Mucosa of gallbladder (tissue), 1 donor: ENCODE measurements around the gene ZNF747. TPM values are rescaled to one million over a fixed set of nuclear protein-coding genes. Genes with fewer than 3 reads are reported as not detected.
"Not testable (repeated sequence)": the region's sequence is repeated elsewhere in the genome, so short reads cannot be mapped to it uniquely, and the experiment has no call there.

Experiments
- DNase-seq: peaks from one replicate; pipeline ENCODE4 v3.0.0-alpha.2; 2020; ENCODE audit warnings: low spot score
- total RNA-seq: library from RNA; stranded (reverse); gene quantifications from one replicate; pipeline ENCODE4 v1.2.1, GENCODE V29; 2021
- donor health status: DM: no; HTN: no; CAD: no.

Gene ZNF747
- total RNA-seq, 1 donor from 2014 or later, result 11.9 TPM

DNA sequence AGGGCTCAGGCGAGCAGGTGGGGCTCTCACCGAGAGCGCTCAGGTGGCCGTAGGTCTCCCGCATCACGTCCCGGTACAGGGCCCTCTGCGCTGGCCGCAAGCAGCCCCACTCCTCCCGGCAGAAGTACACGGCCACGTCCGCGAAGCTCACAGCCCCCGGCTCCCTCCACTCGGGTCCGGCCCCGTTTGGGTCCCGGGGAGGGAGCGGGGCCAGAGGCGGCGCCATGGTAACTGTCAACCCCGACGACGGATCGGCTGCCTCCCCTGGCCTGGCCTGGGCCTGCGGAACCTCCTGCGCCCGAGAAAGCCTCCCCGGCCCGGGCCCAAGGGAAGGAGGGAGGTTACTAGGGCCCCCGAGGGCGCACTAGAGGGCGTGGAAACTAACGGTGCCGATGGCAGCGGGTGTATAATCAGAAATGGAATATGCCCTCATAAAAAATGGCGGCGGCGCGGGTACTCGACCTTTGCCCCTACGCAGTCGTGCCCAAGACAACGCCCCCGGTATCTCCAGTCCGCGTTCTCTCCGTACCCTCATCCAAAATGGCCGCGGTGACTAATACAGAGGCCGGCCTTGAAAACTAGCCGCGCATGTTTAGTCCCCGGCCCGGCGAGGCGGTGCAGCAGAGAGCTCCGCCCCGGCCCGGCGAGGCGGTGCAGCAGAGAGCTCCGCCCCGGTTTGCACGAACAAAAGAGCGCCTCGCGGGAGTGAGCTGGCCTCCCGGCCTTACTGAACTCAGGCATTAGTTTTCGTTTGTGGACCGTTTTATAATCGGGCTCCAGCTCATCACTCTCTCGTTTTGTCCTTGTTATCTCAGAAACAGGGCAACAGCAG is 23.5 kb upstream of the ZNF747 start, which contains the start of gene ZNF764:
Gene ZNF764 (minus strand): TSS at position 418 of the 832 bp plus-strand sequence. CDS start 192 bp downstream, at position 226.
- DNase-seq, result peak; percentile 99

DNA sequence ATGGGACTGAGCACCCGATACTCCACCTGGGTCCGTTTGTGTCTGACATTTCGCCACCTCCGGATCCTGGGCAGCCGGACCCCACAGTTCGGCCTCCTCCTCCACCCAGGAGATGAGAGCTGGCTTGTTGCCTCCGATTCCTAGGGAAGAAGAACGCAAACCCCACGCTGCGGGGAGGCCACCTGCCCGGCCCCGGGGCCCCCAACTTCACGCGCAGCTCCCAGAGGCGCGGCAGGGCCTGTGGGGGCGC is 23.0 kb upstream of the ZNF747 start:
- no peak for DNase-seq

GRCh38 chr16:30556125-30556473 is 21.4 kb upstream of the ZNF747 start:
- DNase-seq, result no peak

GRCh38 chr16:30555315-30556124 is 20.9 kb upstream of the ZNF747 start:
- no peak for DNase-seq

GRCh38 chr16:30554557-30555314 is 20.1 kb upstream of the ZNF747 start:
- DNase-seq, result no peak

DNA sequence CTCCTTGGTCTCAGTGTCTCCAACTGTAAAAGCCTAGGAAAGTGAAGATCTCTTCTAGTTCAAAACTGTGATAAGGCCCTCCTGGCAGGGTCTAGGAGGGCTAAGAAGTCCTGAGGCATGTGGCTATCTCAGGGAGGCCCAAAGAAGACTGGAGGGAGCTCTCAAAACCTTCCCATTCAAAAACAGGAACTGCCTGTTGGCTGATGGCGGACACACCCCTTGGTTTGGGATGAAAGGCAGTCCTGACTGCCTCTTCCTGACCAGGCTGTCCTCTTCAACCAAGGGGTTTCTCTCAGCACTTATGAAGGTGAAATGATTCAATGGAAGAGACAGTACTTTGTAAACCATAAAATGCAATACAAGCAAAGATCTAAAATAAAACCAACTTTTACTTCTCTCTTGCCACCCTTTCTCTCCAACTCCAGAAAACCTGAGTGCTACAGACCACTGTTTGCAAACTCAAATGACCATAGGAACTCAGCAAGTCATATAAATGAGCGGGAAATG is 18.8 kb upstream of the ZNF747 start:
- DNase-seq, result no peak

- no peak for DNase-seq
Measured at GRCh38 chr16:30552956-30553355, 18.3 kb upstream of the ZNF747 start.

DNA sequence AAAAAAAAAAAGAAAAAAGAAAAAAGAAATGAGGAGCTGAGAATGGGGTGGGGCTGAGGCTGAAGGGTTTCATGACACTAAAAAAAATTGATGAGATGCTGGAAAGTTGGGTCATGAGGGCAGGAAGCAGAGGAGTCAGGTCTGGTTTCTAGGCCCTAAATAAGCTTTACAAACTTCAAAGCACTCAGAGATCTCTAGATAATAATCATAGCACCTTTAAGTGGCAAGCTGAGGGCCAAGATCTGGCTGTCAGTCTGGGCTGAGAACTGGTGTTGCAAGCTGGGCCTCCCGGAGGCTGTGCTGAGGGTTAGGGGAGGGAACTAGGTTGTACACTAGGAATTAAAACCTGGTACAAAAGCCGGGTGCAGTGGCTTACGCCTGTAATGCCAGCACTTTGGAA is 17.1 kb upstream of the ZNF747 start:
- no peak for DNase-seq

DNA sequence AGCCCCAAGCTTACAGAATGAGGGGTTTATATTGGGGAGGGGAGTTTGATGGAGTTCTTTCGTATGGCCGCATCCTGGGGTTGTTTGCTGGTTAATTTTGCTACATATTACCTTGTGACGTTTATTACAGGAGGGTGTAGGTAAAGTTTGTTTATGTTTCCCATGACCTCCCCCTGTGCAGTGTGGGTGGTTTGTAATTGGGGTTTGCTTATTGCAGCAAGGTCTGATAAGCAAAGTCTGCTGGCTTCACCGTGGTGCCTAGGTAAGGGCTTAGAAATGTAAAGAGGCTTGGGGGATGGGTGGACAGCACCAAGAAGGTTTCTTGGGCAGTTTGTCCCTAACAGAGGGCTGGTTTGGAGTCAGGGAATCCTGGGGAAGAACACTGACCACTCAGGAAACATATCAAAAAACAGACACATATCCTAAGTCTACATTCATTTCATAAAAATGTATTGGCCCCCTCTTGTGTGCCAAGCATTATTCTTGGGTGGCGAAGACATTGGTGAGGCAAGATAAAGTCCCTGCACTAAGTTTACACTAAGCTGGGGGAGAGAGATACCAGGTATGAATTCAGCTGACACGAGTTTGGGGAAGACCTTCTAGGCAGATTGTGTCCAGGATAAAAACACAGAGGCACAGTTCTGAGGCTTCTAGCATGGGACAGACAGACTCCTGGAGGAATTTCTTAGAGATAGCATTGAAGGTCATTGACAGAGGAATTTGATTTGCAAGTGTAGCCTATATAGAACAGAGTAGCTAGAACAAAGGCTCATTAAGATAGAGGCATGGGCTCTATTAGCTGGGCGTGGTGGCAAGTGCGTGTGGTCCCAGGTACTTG is 14.0 kb upstream of the ZNF747 start:
- no peak for DNase-seq

- DNase-seq, result no peak
Measured at GRCh38 chr16:30546115-30546514, 11.5 kb upstream of the ZNF747 start.

GRCh38 chr16:30543067-30543466 is 8.4 kb upstream of the ZNF747 start:
- DNase-seq, result no peak

DNA sequence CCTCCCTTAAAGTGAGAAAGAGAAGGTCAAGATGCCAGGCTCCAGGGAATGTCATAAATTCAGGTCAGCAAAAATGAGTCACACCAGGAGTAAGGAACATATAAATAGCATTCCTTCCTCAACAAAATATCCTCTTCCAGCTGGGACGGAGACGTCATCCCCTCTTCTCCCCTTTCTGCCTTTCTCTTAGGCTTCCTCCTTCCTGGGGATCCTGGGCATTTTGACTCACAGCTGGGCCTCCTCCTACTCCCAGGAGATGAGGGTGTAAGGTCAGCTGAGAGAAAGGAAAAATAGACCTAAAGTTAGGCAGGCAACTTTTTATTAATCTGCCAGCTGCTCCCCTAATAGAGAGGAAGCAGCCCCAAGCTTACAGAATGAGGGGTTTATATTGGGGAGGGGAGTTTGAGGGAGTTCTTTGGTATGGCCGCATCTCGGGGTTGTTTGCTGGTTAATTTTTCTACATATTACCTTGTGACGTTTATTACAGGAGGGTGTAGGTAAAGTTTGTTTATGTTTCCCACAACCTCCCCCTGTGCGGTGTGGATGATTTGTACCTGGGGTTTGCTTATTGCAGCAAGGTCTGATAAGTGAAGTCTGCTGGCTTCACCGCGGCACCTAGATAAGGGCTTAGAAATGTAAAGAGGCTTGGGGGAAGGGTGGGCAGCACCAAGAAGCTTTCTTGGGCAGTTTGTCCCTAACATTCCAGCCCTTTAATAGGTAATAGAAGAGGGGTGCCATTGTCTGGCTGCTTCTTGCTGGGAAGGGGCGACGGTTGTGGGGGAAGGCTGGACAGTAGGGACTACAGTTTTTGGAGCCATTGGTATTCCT is 7.1 kb upstream of the ZNF747 start:
- no peak for DNase-seq

- not testable (repeated sequence) for DNase-seq
Measured at GRCh38 chr16:30540916-30541464, 6.3 kb upstream of the ZNF747 start.

DNA sequence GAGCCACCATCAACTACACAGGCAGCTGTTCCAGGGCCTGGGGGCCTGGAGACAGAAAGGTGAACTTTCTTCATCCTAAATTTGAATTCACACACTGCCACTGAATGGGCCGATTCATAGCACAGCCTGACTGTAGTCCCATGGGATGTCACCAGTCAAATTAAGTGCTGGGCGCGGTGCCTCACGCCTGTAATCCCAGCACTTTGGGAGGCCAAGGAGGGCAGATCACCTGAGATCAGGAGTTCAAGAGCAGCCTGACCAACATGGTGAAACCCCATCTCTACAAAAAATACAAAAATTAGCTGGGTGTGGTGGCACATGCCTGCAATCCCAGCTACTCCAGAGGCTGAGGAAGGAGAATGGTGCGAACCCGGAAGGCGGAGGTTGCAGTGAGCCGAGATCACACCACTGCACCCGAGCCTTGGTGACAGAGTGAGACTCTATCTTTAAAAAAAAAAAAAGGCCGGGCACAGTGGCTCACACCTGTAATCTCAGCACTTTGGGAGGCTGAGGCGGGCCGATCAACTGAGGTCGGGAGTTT is 5.4 kb upstream of the ZNF747 start:
- DNase-seq, result not testable (repeated sequence)

GRCh38 chr16:30539000-30539964 is 4.6 kb upstream of the ZNF747 start:
- no peak for DNase-seq

DNA sequence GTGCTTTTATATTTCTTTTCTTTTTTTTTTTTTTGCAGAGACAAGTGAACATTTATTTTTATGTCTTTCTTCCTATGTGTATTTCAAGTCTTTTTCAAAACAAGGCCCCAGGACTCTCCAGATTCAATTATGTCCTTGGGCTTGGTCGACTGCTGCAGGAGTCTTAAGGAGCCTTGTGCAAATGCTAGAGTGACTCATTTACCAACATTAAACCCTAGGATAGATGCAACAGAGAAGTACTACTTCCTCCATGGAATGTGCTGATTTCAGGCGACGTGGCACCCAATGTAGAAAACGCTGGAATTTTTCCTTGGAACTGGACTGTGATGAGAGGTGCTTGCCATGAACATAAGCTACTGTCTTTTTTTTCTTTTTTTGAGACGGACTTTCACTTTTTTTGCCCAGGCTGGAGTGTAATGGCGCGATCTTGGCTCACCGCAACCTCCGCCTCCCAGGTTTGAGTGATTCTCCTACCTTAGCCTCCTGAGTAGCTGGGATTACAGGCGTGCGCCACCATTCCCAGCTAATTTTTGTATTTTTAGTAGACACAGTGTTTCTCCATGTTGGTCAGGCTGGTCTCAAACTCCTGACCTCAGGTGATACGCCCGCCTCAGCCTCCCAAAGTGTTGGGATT is 1.9 kb upstream of the ZNF747 start:
- DNase-seq, result not testable (repeated sequence)

- peak; percentile 70 for DNase-seq
Measured at GRCh38 chr16:30535777-30536190, 1.1 kb upstream of the ZNF747 start.
